Measurements from ENCODE around the gene EYS. TPM values are rescaled to one million over a fixed set of nuclear protein-coding genes. Genes with fewer than 3 reads are reported as not detected.

Gene EYS
- total RNA-seq, 2 donors from 2014 or later = not detected

- DNase-seq (ENCODE audit: low spot score) (no peak), ATAC-seq (ENCODE audit: insufficient number of reproducible peaks, low FRiP score, low read depth) (no peak)
- Histone ChIP-seq H3K4me1 (ENCODE audit: control insufficient read depth in 1 of 2, low read depth in 2 of 2) (no peaks in the 10 kb centered on the region), H3K27ac (no peak overlapping the region), H3K4me3 (no peak overlapping the region), H3K9me3 (no peaks in the 10 kb centered on the region), H3K36me3 (no peaks in the 10 kb centered on the region), H3K27me3 (replicated peaks; ENCODE audit: insufficient read depth) (no peaks in the 10 kb centered on the region)
- TF ChIP-seq, protein P1, sequence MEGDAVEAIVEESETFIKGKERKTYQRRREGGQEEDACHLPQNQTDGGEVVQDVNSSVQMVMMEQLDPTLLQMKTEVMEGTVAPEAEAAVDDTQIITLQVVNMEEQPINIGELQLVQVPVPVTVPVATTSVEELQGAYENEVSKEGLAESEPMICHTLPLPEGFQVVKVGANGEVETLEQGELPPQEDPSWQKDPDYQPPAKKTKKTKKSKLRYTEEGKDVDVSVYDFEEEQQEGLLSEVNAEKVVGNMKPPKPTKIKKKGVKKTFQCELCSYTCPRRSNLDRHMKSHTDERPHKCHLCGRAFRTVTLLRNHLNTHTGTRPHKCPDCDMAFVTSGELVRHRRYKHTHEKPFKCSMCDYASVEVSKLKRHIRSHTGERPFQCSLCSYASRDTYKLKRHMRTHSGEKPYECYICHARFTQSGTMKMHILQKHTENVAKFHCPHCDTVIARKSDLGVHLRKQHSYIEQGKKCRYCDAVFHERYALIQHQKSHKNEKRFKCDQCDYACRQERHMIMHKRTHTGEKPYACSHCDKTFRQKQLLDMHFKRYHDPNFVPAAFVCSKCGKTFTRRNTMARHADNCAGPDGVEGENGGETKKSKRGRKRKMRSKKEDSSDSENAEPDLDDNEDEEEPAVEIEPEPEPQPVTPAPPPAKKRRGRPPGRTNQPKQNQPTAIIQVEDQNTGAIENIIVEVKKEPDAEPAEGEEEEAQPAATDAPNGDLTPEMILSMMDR (IDR thresholded peaks at IDR 0.05) = no peak
Observed at GRCh38 chr6:64429926-64430325, 1277.1 kb downstream of the EYS start.

DNA sequence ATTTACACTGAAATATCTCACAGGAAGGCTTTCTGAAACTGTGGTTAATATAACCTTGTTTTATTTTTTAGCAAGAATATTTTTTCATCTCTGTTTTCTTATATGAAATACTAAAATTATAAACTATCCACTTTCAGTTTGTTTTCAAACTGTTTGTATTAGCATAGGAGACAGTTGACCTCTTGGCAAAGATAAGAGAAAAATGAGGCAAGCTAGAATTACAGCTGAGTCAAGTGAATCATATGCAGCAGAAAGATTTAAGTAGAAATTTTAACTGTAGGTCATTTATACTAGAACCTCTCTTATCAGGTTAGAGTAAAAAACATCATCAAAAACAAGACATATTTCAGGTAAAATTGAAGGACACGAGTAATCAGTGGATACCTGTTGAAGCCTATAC, 1278.8 kb downstream of the EYS start:
- Histone ChIP-seq H3K36me3 (no peaks in the 10 kb centered on the region), H3K27ac (no peak overlapping the region), H3K4me1 (ENCODE audit: control insufficient read depth in 1 of 2, low read depth in 2 of 2) (no peaks in the 10 kb centered on the region), H3K9me3 (no peaks in the 10 kb centered on the region), H3K4me3 (no peak overlapping the region), H3K27me3 (replicated peaks; ENCODE audit: insufficient read depth) (no peaks in the 10 kb centered on the region)
- TF ChIP-seq, protein P1 (IDR thresholded peaks at IDR 0.05) = no peak
- ATAC-seq (ENCODE audit: insufficient number of reproducible peaks, low FRiP score, low read depth) = no peak
- DNase-seq (ENCODE audit: low spot score) = no peak

GRCh38 chr6:64415926-64416325, 1291.1 kb downstream of the EYS start:
- Histone ChIP-seq H3K4me3 (no peak overlapping the region), H3K9me3 (no peaks in the 10 kb centered on the region), H3K27me3 (replicated peaks; ENCODE audit: insufficient read depth) (no peaks in the 10 kb centered on the region), H3K4me1 (ENCODE audit: control insufficient read depth in 1 of 2, low read depth in 2 of 2) (no peaks in the 10 kb centered on the region), H3K27ac (no peak overlapping the region), H3K36me3 (no peaks in the 10 kb centered on the region)
- TF ChIP-seq, protein P1 (IDR thresholded peaks at IDR 0.05) = no peak
- ATAC-seq (ENCODE audit: insufficient number of reproducible peaks, low FRiP score, low read depth) (no peak), DNase-seq (ENCODE audit: low spot score) (no peak)

DNA sequence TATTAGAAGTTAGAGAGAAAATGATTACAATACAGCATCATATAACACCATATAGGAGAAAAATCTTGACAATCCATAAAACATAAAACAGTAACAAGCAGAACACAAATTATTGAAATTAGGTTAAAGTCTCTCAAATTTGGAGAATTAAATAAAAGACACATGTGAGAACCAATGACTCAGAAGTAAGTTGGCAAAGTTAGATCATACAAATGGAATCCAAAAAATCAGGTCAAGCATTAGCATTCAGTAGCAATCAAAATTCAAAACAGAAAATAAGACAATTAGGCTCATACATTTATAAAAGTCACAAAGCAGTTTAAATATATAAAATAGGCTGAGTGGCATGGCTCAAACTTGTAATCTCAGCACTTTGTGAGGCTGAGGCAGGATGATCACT, 1295.8 kb downstream of the EYS start:
- Histone ChIP-seq H3K27me3 (replicated peaks; ENCODE audit: insufficient read depth) (no peaks in the 10 kb centered on the region), H3K4me1 (ENCODE audit: control insufficient read depth in 1 of 2, low read depth in 2 of 2) (no peaks in the 10 kb centered on the region), H3K9me3 (no peaks in the 10 kb centered on the region), H3K4me3 (no peak overlapping the region), H3K36me3 (no peaks in the 10 kb centered on the region), H3K27ac (no peak overlapping the region)
- DNase-seq (ENCODE audit: low spot score) (no peak), ATAC-seq (ENCODE audit: insufficient number of reproducible peaks, low FRiP score, low read depth) (no peak)
- TF ChIP-seq, protein P1 (IDR thresholded peaks at IDR 0.05) = no peak

- Histone ChIP-seq H3K36me3 (no peaks in the 10 kb centered on the region), H3K27me3 (replicated peaks; ENCODE audit: insufficient read depth) (no peaks in the 10 kb centered on the region), H3K4me1 (ENCODE audit: control insufficient read depth in 1 of 2, low read depth in 2 of 2) (no peaks in the 10 kb centered on the region), H3K9me3 (no peaks in the 10 kb centered on the region), H3K4me3 (no peak overlapping the region), H3K27ac (no peak overlapping the region)
- no peak for DNase-seq (ENCODE audit: low spot score)
- no peak for ATAC-seq (ENCODE audit: insufficient number of reproducible peaks, low FRiP score, low read depth)
- TF ChIP-seq, protein P1 (IDR thresholded peaks at IDR 0.05) = no peak
Observed at GRCh38 chr6:64409948-64410347, 1297.1 kb downstream of the EYS start.

Data from thoracic aorta (tissue), 2 donors.